ENCODE data around the gene SH3GL1.

GRCh38 chr19:4448147-4448985, 48.0 kb upstream of the SH3GL1 start:
- TF ChIP-seq EZH2 (IDR thresholded peaks at IDR 0.05) (no peak), POLR2AphosphoS5 (IDR thresholded peaks at IDR 0.05; ENCODE audit: borderline replicate concordance, low read depth, low read length) (no peak), FOXP2 (optimal IDR thresholded peaks at IDR 0.05; ENCODE audit: control extremely low read depth, extremely low read length, insufficient read depth) (no peak)

Measured in SK-N-MC (cell line).